ENCODE data around the gene RRM1. TPM values are rescaled to one million over a fixed set of nuclear protein-coding genes. Genes with fewer than 3 reads are reported as not detected.
A peak's percentile ranks its signal among the peaks of the same experiment; 100 is the strongest.

RRM1 gene
- total RNA-seq, 1 donor, result 65.1 TPM

- no peaks in the 10 kb centered on the region for H3K9me3 ChIP-seq (ENCODE audit: low read depth, low read length)
- H3K4me1 ChIP-seq (ENCODE audit: insufficient read depth, low read length), result peaks cover 20% of the 10 kb centered on the region
- no peaks in the 10 kb centered on the region for H3K27me3 ChIP-seq (ENCODE audit: insufficient read depth, low read length)
- no peak for DNase-seq (ENCODE audit: insufficient read length, low spot score, missing footprints)
- no peak overlapping the region for H3K27ac ChIP-seq (ENCODE audit: low read depth, low read length)
- no peak overlapping the region for H3K4me2 ChIP-seq (ENCODE audit: insufficient read depth, low read length)
- H3K4me3 ChIP-seq (ENCODE audit: insufficient read depth, low read length), result no peak overlapping the region
- no peaks in the 10 kb centered on the region for H3K79me2 ChIP-seq (ENCODE audit: insufficient read depth, low read length)
- peaks cover 7% of the 10 kb centered on the region for H3K36me3 ChIP-seq (ENCODE audit: insufficient read depth, low read length)
- H2AFZ ChIP-seq (ENCODE audit: low read length), result no peak overlapping the region
- no peaks in the 10 kb centered on the region for H4K20me1 ChIP-seq (ENCODE audit: insufficient read depth, low read length)
- TF ChIP-seq, protein P1, sequence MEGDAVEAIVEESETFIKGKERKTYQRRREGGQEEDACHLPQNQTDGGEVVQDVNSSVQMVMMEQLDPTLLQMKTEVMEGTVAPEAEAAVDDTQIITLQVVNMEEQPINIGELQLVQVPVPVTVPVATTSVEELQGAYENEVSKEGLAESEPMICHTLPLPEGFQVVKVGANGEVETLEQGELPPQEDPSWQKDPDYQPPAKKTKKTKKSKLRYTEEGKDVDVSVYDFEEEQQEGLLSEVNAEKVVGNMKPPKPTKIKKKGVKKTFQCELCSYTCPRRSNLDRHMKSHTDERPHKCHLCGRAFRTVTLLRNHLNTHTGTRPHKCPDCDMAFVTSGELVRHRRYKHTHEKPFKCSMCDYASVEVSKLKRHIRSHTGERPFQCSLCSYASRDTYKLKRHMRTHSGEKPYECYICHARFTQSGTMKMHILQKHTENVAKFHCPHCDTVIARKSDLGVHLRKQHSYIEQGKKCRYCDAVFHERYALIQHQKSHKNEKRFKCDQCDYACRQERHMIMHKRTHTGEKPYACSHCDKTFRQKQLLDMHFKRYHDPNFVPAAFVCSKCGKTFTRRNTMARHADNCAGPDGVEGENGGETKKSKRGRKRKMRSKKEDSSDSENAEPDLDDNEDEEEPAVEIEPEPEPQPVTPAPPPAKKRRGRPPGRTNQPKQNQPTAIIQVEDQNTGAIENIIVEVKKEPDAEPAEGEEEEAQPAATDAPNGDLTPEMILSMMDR (IDR thresholded peaks at IDR 0.05; ENCODE audit: extremely low read depth, low read depth, low read length), result no peak
Observed at GRCh38 chr11:4065086-4065485, 29.5 kb upstream of the RRM1 start.

DNA sequence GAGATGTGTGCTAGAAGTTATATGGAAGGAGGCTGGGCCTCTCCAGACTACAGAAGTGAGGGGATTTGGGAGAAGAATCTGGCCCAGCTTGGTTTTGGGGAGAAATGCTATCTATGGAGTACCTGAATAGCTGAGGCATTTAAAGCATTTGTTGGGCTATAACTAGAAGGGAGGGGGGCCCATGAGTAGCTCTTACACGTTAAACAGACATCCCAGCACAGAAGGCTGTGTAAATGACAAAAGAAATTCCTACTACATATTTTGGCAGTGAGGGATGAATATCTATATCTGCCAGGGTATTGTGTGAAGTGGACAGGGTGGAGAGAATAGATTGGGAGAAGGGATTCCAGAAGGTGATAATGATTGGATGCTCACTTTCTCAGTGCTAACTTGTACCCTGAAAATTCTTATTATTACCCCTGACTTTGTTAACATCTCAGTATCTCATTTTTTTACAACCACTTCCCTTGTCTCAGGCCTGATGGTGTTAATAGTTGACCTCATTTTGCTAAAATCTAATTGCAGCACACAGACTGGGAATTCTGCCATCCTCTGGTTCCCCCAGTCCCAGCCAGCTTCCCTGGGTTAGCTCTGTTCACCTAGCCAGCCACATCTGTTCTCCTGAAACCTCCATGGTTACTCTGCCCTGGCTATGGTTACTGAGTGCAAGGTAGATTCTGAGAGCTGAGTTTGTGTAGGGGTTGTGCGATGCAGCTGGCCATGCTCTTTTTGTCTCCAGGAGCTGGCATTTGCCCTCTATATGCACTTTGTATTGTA is 28.8 kb upstream of the RRM1 start:
- Histone ChIP-seq H3K79me2 (ENCODE audit: insufficient read depth, low read length) (no peaks in the 10 kb centered on the region), H3K27me3 (ENCODE audit: insufficient read depth, low read length) (no peaks in the 10 kb centered on the region), H2AFZ (ENCODE audit: low read length) (no peak overlapping the region), H3K4me1 (ENCODE audit: insufficient read depth, low read length) (peaks cover 20% of the 10 kb centered on the region), H3K36me3 (ENCODE audit: insufficient read depth, low read length) (peaks cover under 1% of the 10 kb centered on the region), H3K4me2 (ENCODE audit: insufficient read depth, low read length) (no peak overlapping the region), H3K4me3 (ENCODE audit: insufficient read depth, low read length) (no peak overlapping the region), H3K27ac (ENCODE audit: low read depth, low read length) (no peak overlapping the region), H3K9me3 (ENCODE audit: low read depth, low read length) (no peaks in the 10 kb centered on the region), H4K20me1 (ENCODE audit: insufficient read depth, low read length) (no peaks in the 10 kb centered on the region)
- DNase-seq (ENCODE audit: insufficient read length, low spot score, missing footprints), result no peak
- TF ChIP-seq, protein P1 (IDR thresholded peaks at IDR 0.05; ENCODE audit: extremely low read depth, low read depth, low read length), result no peak

DNA sequence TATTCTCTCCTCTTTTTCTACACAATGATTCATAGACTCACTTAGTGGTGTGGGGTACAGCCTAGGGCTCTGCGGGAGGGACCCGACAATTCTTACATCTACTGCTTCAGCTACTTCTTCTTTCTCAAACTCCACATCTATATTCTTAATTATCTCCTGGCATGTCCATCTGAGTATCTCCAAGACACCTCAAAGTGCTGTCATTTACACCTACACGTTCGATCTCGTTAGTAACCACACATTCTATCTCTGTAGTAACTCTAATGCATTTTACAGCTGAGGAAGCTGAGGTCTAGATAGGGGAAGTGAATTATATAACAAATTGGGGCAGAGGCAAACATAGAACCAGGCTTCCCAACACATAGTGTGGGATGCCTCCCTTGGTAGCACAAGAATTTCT is 27.7 kb upstream of the RRM1 start:
- no peaks in the 10 kb centered on the region for H3K27me3 ChIP-seq (ENCODE audit: insufficient read depth, low read length)
- TF ChIP-seq, protein P1 (IDR thresholded peaks at IDR 0.05; ENCODE audit: extremely low read depth, low read depth, low read length), result no peak
- no peak overlapping the region for H3K4me2 ChIP-seq (ENCODE audit: insufficient read depth, low read length)
- DNase-seq (ENCODE audit: insufficient read length, low spot score, missing footprints), result no peak
- H3K79me2 ChIP-seq (ENCODE audit: insufficient read depth, low read length), result no peaks in the 10 kb centered on the region
- peaks cover 20% of the 10 kb centered on the region for H3K4me1 ChIP-seq (ENCODE audit: insufficient read depth, low read length)
- no peaks in the 10 kb centered on the region for H3K9me3 ChIP-seq (ENCODE audit: low read depth, low read length)
- no peaks in the 10 kb centered on the region for H4K20me1 ChIP-seq (ENCODE audit: insufficient read depth, low read length)
- no peak overlapping the region for H2AFZ ChIP-seq (ENCODE audit: low read length)
- no peak overlapping the region for H3K4me3 ChIP-seq (ENCODE audit: insufficient read depth, low read length)
- H3K36me3 ChIP-seq (ENCODE audit: insufficient read depth, low read length), result no peaks in the 10 kb centered on the region
- H3K27ac ChIP-seq (ENCODE audit: low read depth, low read length), result no peak overlapping the region

- Histone ChIP-seq H2AFZ (ENCODE audit: low read length) (no peak overlapping the region), H3K36me3 (ENCODE audit: insufficient read depth, low read length) (no peaks in the 10 kb centered on the region), H3K4me2 (ENCODE audit: insufficient read depth, low read length) (no peak overlapping the region), H3K79me2 (ENCODE audit: insufficient read depth, low read length) (no peaks in the 10 kb centered on the region), H3K27me3 (ENCODE audit: insufficient read depth, low read length) (no peaks in the 10 kb centered on the region), H3K9me3 (ENCODE audit: low read depth, low read length) (no peaks in the 10 kb centered on the region), H3K27ac (ENCODE audit: low read depth, low read length) (no peak overlapping the region), H3K4me3 (ENCODE audit: insufficient read depth, low read length) (no peak overlapping the region), H3K4me1 (ENCODE audit: insufficient read depth, low read length) (peaks cover 6% of the 10 kb centered on the region), H4K20me1 (ENCODE audit: insufficient read depth, low read length) (no peaks in the 10 kb centered on the region)
- peak; percentile 46 for DNase-seq (ENCODE audit: insufficient read length, low spot score, missing footprints)
- TF ChIP-seq, protein P1 (IDR thresholded peaks at IDR 0.05; ENCODE audit: extremely low read depth, low read depth, low read length), result no peak
Observed at GRCh38 chr11:4068962-4069361, 25.6 kb upstream of the RRM1 start.
